Osteoblast (primary cell): ENCODE data around the gene NLRX1. TPM values are rescaled to one million over a fixed set of nuclear protein-coding genes. Genes with fewer than 3 reads are reported as not detected.
A peak's percentile ranks its signal among the peaks of the same experiment; 100 is the strongest.

Experiments
- DNase-seq: peaks from one replicate; pipeline ENCODE4 v3.0.0; 2011; ENCODE audit warnings: low spot score, mixed read lengths; ENCODE audit not compliant: insufficient read length; ENCODE audit errors: missing footprints
- H2AFZ ChIP-seq: 2 replicates; pipeline ENCODE4 v1.6.0; 2011; ENCODE audit warnings: mild to moderate bottlenecking, low read length
- H3K27ac ChIP-seq: 2 replicates; pipeline ENCODE4 v1.5.1; 2011; ENCODE audit warnings: mild to moderate bottlenecking, low read depth, low read length, moderate library complexity
- H3K27me3 ChIP-seq: 2 replicates; pipeline ENCODE4 v1.6.0; 2012; ENCODE audit warnings: mild to moderate bottlenecking, control low read depth, inconsistent platforms, low read length, moderate library complexity; ENCODE audit not compliant: insufficient read depth
- H3K36me3 ChIP-seq: 2 replicates; pipeline ENCODE4 v1.5.1; 2011; ENCODE audit warnings: mild to moderate bottlenecking, low read length, control low read depth, moderate library complexity; ENCODE audit not compliant: insufficient read depth
- H3K4me1 ChIP-seq: 2 replicates; pipeline ENCODE4 v1.5.1; 2011; ENCODE audit warnings: mild to moderate bottlenecking, low read length, control low read depth, moderate library complexity; ENCODE audit not compliant: insufficient read depth
- H3K4me2 ChIP-seq: 2 replicates; pipeline ENCODE4 v1.6.0; 2011; ENCODE audit warnings: mild to moderate bottlenecking, low read length; ENCODE audit not compliant: insufficient read depth
- H3K4me3 ChIP-seq: fragments of 200-600 bp; sonication (generic); 3 replicates; pipeline ENCODE4 v1.5.1; 2012; ENCODE audit warnings: mild to moderate bottlenecking, low read length, inconsistent platforms; ENCODE audit not compliant: insufficient read depth
- H3K79me2 ChIP-seq: 2 replicates; pipeline ENCODE4 v1.6.0; 2012; ENCODE audit warnings: mild to moderate bottlenecking, low read length, control low read depth, inconsistent platforms; ENCODE audit not compliant: insufficient read depth
- H3K9me3 ChIP-seq: 2 replicates; pipeline ENCODE4 v1.5.1; 2011; ENCODE audit warnings: low read depth, low read length, control low read depth
- H4K20me1 ChIP-seq: 2 replicates; pipeline ENCODE4 v1.6.0; 2012; ENCODE audit warnings: mild to moderate bottlenecking, low read length, control low read depth; ENCODE audit not compliant: insufficient read depth
- total RNA-seq: library from RNA; depleted of rRNA; stranded (reverse); fragments of >200 nt; gene quantifications from 2 replicates; pipeline ENCODE4 v1.2.3, GENCODE V29; 2012
- TF ChIP-seq, protein P1 (sequence below): IDR thresholded peaks from 2 replicates; pipeline ENCODE4 v1.5.1; 2011; ENCODE audit warnings: mild to moderate bottlenecking, low read depth, low read length, moderate library complexity; ENCODE audit errors: extremely low read depth

The NLRX1 gene
- total RNA-seq, 1 donor = 29.7 TPM

DNA sequence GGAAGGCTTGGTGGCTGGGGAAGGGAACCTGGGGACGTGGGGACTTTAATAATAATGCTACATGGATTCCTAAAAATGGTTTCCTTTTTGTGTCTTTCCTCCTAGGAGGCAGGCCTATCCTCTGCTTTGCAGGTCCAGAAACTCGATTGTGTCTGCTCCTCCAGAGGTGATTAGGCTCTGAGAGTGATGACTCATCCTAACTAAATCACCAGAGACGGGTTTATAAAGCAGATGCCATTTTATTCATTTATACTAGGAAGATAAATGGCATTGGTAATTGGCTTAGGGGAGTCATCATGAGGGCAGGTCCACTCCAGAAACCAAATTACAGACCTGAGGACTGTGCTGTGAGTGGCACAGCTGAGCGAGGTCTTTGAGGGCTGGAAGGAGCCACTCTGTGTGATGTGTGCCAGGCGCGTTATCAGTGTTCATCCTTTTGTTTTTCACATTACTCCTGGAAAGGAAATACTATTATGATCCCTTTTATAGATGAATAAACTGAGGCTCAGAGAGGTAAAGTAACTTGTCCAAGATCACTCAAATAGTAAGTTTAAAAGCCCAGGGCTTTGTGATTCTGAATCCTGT is 7.1 kb downstream of the NLRX1 start:
- TF ChIP-seq, protein P1, sequence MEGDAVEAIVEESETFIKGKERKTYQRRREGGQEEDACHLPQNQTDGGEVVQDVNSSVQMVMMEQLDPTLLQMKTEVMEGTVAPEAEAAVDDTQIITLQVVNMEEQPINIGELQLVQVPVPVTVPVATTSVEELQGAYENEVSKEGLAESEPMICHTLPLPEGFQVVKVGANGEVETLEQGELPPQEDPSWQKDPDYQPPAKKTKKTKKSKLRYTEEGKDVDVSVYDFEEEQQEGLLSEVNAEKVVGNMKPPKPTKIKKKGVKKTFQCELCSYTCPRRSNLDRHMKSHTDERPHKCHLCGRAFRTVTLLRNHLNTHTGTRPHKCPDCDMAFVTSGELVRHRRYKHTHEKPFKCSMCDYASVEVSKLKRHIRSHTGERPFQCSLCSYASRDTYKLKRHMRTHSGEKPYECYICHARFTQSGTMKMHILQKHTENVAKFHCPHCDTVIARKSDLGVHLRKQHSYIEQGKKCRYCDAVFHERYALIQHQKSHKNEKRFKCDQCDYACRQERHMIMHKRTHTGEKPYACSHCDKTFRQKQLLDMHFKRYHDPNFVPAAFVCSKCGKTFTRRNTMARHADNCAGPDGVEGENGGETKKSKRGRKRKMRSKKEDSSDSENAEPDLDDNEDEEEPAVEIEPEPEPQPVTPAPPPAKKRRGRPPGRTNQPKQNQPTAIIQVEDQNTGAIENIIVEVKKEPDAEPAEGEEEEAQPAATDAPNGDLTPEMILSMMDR = no peak
- Histone ChIP-seq H3K4me1 (no peaks in the 10 kb centered on the region), H3K4me3 (no peak overlapping the region), H3K36me3 (peaks cover 26% of the 10 kb centered on the region), H3K9me3 (no peaks in the 10 kb centered on the region), H3K4me2 (no peak overlapping the region), H4K20me1 (peaks cover 4% of the 10 kb centered on the region), H3K27ac (no peak overlapping the region), H3K79me2 (no peaks in the 10 kb centered on the region), H2AFZ (no peak overlapping the region), H3K27me3 (no peaks in the 10 kb centered on the region)
- peak; percentile 93 for DNase-seq

DNA sequence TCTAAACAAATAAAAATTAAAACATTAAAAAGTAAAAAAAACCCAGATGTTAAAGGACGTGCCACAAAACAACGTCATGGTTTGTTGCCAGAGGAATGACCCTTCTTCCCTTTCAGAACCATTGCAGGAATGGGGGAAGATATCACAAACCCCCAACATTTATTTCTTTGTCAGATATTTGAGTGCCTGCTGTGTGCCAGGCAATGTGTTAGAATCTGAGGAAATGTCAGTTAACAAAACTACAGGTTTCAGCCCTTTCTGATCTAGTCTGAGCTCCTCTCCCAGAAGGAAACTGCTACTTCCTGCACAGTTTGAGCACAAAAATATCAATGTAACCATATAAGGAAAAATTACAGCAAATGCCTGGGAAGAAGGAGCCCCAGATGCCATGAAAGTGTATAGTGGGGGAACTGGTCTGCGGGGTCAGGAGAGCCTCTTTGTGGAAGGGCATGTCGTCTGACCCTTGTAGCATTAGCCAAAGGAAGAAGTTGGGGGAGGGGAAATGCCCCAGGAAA is 9.7 kb downstream of the NLRX1 start:
- no peak overlapping the region for H3K4me3 ChIP-seq
- H3K79me2 ChIP-seq = no peaks in the 10 kb centered on the region
- TF ChIP-seq, protein P1 = no peak
- no peak overlapping the region for H2AFZ ChIP-seq
- no peak for DNase-seq
- no peak overlapping the region for H3K4me2 ChIP-seq
- H3K4me1 ChIP-seq = no peaks in the 10 kb centered on the region
- H3K9me3 ChIP-seq = no peaks in the 10 kb centered on the region
- H3K36me3 ChIP-seq = peaks cover 27% of the 10 kb centered on the region
- no peak overlapping the region for H3K27ac ChIP-seq
- peaks cover 4% of the 10 kb centered on the region for H4K20me1 ChIP-seq
- no peaks in the 10 kb centered on the region for H3K27me3 ChIP-seq

DNA sequence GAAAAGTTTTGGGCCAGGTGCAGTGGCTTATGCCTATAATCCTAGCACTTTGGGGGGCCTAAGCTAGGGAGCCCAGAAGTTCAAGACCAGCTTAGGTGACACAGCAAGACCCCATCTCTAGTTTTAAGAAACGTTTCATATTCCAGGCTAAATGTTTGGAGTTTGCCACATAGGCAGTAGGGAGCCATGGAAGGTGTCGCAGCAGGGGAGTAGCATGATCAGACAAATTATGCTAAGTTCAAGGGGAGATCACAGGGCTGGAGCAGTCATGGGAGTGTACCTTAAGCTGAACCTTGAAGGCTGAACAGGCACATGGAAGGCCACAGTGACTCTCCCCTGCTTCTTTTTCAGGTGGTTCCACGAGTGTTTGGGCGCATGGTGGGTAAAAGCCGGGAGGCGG is 10.8 kb downstream of the NLRX1 start:
- no peak for DNase-seq
- Histone ChIP-seq H3K79me2 (no peaks in the 10 kb centered on the region), H3K27ac (no peak overlapping the region), H3K4me2 (no peak overlapping the region), H2AFZ (no peak overlapping the region), H3K9me3 (no peaks in the 10 kb centered on the region), H4K20me1 (peaks cover 4% of the 10 kb centered on the region), H3K4me1 (no peaks in the 10 kb centered on the region), H3K36me3 (peaks cover 26% of the 10 kb centered on the region), H3K27me3 (no peaks in the 10 kb centered on the region), H3K4me3 (no peak overlapping the region)
- TF ChIP-seq, protein P1 = no peak

DNA sequence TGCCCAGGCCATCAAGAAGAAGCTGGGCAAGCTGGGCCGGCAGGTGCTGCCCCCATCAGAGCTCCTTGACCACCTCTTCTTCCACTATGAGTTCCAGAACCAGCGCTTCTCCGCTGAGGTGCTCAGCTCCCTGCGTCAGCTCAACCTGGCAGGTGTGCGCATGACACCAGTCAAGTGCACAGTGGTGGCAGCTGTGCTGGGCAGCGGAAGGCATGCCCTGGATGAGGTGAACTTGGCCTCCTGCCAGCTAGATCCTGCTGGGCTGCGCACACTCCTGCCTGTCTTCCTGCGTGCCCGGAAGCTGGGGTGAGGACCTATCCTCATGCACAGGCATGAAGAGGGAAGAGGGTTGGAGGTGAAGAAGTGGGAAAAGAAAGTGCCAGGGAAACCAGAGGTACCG is 11.5 kb downstream of the NLRX1 start:
- no peaks in the 10 kb centered on the region for H3K4me1 ChIP-seq
- TF ChIP-seq, protein P1 = no peak
- no peak overlapping the region for H3K4me2 ChIP-seq
- no peak overlapping the region for H3K27ac ChIP-seq
- H3K36me3 ChIP-seq = peaks cover 20% of the 10 kb centered on the region
- no peak overlapping the region for H2AFZ ChIP-seq
- no peaks in the 10 kb centered on the region for H3K27me3 ChIP-seq
- H3K79me2 ChIP-seq = no peaks in the 10 kb centered on the region
- H3K4me3 ChIP-seq = no peak overlapping the region
- peak; percentile 42 for DNase-seq
- H4K20me1 ChIP-seq = peaks cover under 1% of the 10 kb centered on the region
- no peaks in the 10 kb centered on the region for H3K9me3 ChIP-seq
